ENCODE measurements around the gene MVP.
"Not testable (repeated sequence)": the region's sequence is repeated elsewhere in the genome, so short reads cannot be mapped to it uniquely, and the experiment has no call there.

MVP gene

GRCh38 chr16:29779474-29779873 is 40.8 kb upstream of the MVP start:
- Histone ChIP-seq H3K36me3 (ENCODE audit: low read depth) (no peaks in the 10 kb centered on the region), H3K4me3 (ENCODE audit: severe bottlenecking) (no peak overlapping the region), H3K9me3 (ENCODE audit: severe bottlenecking) (no peaks in the 10 kb centered on the region), H3K4me1 (ENCODE audit: insufficient read depth, poor library complexity, severe bottlenecking) (peaks cover 7% of the 10 kb centered on the region), H3K27me3 (ENCODE audit: insufficient read depth, poor library complexity, severe bottlenecking) (no peaks in the 10 kb centered on the region), H3K27ac (ENCODE audit: poor library complexity, severe bottlenecking) (no peak overlapping the region)
- ATAC-seq (ENCODE audit: low read depth) (peak; percentile 49), DNase-seq (ENCODE audit: low spot score) (peak; percentile 76)
- TF ChIP-seq, protein P1, sequence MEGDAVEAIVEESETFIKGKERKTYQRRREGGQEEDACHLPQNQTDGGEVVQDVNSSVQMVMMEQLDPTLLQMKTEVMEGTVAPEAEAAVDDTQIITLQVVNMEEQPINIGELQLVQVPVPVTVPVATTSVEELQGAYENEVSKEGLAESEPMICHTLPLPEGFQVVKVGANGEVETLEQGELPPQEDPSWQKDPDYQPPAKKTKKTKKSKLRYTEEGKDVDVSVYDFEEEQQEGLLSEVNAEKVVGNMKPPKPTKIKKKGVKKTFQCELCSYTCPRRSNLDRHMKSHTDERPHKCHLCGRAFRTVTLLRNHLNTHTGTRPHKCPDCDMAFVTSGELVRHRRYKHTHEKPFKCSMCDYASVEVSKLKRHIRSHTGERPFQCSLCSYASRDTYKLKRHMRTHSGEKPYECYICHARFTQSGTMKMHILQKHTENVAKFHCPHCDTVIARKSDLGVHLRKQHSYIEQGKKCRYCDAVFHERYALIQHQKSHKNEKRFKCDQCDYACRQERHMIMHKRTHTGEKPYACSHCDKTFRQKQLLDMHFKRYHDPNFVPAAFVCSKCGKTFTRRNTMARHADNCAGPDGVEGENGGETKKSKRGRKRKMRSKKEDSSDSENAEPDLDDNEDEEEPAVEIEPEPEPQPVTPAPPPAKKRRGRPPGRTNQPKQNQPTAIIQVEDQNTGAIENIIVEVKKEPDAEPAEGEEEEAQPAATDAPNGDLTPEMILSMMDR (IDR thresholded peaks at IDR 0.05; ENCODE audit: poor library complexity, severe bottlenecking): no peak

DNA sequence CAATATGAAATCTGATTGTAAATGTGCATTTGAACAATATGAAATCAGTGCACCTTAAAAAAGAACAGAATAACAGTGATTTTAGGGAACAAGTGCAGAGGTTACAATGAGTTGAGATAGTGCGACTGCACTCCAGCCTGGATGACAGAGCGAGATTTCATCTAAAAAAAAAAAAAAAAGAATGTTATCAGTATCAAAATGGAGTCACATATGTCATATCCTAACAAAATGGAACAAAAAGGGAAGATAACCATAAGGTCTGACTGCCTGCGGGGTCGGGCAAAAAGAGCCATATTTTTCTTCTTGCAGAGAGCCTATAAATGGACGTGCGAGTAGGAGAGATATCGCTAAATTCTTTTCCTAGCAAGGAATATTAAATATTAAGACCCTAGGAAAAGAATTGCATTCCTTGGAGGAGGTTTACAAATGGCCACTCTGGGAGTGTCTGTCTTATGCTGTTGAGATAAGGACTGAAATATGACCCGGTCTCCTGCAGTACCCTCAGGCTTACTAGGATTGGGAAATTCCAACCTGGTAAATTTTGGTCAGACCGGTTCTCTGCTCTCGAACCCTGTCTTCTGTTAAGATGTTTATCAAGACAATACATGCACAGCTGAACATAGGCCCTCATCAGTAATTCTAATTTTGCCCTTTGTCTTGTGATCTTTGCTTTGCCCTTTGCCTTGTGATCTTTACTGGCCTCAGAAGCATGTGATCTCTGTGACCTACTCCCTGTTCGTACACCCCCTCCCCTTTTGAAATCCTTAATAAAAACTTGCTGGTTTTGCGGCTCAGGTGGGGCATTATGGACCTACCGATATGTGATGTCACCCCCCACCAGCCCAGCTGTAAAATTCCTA is 36.9 kb upstream of the MVP start:
- not testable (repeated sequence) for H3K27me3 ChIP-seq (ENCODE audit: insufficient read depth, poor library complexity, severe bottlenecking); H3K27ac ChIP-seq (ENCODE audit: poor library complexity, severe bottlenecking); DNase-seq (ENCODE audit: low spot score); H3K4me3 ChIP-seq (ENCODE audit: severe bottlenecking); H3K36me3 ChIP-seq (ENCODE audit: low read depth); ATAC-seq (ENCODE audit: low read depth); H3K4me1 ChIP-seq (ENCODE audit: insufficient read depth, poor library complexity, severe bottlenecking); H3K9me3 ChIP-seq (ENCODE audit: severe bottlenecking)

DNA sequence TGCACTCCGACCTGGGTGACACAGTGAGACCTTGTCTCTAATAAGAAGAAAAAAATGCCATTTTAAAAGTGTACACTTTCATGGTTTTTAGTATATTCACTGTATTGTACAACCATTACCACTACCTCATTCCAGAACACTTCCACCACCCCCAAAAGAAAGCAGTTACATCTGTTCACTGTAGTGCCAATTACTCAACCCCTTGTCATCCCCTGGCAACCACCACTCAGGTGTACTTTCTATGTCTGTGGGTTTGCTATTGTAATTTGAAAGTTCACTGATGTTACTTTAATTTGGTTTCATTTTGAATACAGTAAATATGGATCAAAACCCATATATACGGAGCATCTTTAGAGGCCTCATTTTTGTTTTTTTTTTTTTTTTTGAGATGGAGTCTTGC is 36.1 kb upstream of the MVP start:
- no peaks in the 10 kb centered on the region for H3K27me3 ChIP-seq (ENCODE audit: insufficient read depth, poor library complexity, severe bottlenecking)
- H3K36me3 ChIP-seq (ENCODE audit: low read depth): no peaks in the 10 kb centered on the region
- TF ChIP-seq, protein P1 (IDR thresholded peaks at IDR 0.05; ENCODE audit: poor library complexity, severe bottlenecking): no peak

DNA sequence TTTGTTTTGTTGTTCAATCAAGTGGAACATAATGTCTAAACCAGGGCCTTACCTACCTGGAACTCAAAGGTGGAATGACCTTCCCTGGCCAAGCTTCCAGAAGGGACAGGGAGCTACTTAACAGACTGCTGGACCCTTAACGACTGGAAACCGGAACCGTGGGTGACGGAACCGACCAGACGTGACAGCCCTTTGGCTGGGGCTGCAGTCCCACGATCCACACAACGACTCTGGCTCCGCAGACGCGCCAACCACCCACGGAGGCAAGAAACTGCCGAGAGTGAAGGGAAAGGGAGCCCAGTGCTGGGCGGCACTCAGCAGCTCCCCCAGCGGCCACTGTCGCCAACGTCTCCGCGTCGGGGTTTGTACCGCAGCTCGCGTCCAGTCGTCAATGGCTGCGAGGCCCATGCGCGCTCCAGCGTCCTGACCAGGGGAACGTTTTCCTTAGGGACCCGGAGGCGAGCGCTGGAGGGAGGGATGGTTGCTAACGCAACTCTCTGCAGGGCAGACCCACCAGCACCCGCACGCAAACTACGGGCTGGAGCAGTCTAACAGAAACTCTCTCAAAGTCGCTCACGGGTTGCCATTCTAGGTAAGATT is 35.3 kb upstream of the MVP start:
- peaks cover 7% of the 10 kb centered on the region for H3K4me1 ChIP-seq (ENCODE audit: insufficient read depth, poor library complexity, severe bottlenecking)
- ATAC-seq (ENCODE audit: low read depth) (no peak), DNase-seq (ENCODE audit: low spot score) (no peak)
- H3K9me3 ChIP-seq (ENCODE audit: severe bottlenecking): no peaks in the 10 kb centered on the region
- H3K4me3 ChIP-seq (ENCODE audit: severe bottlenecking): no peak overlapping the region
- H3K27ac ChIP-seq (ENCODE audit: poor library complexity, severe bottlenecking): no peak overlapping the region
- H3K36me3 ChIP-seq (ENCODE audit: low read depth): no peaks in the 10 kb centered on the region
- TF ChIP-seq, protein P1 (IDR thresholded peaks at IDR 0.05; ENCODE audit: poor library complexity, severe bottlenecking): peak; percentile 46
- H3K27me3 ChIP-seq (ENCODE audit: insufficient read depth, poor library complexity, severe bottlenecking): no peaks in the 10 kb centered on the region

More for the DNA sequence above, 36.1 kb upstream of the MVP start:
- no peak overlapping the region for H3K27ac ChIP-seq (ENCODE audit: poor library complexity, severe bottlenecking)
- peaks cover 7% of the 10 kb centered on the region for H3K4me1 ChIP-seq (ENCODE audit: insufficient read depth, poor library complexity, severe bottlenecking)
- peak; percentile 83 for ATAC-seq (ENCODE audit: low read depth)
- no peak for DNase-seq (ENCODE audit: low spot score)
- no peak overlapping the region for H3K4me3 ChIP-seq (ENCODE audit: severe bottlenecking)
- no peaks in the 10 kb centered on the region for H3K9me3 ChIP-seq (ENCODE audit: severe bottlenecking)

DNA sequence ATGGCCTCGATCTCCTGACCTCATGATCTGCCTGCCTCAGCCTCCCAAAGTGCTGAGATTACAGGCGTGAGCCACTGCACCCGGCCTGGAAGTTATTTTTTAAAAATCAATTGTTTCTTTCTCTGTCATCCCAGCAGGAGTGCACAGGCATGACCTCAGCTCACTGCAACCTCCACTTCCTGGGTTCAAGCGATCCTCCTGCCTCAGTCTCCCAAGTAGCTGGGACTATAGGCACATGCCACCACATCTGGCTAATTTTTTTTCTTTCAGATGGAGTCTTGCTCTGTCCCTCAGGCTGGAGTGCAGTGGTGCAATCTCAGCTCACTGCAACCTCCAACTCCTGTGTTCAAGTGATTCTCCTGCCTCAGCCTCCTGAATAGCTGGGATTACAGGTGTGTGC is 33.1 kb upstream of the MVP start:
- not testable (repeated sequence) for DNase-seq (ENCODE audit: low spot score); ATAC-seq (ENCODE audit: low read depth); H3K36me3 ChIP-seq (ENCODE audit: low read depth); H3K27me3 ChIP-seq (ENCODE audit: insufficient read depth, poor library complexity, severe bottlenecking); H3K9me3 ChIP-seq (ENCODE audit: severe bottlenecking); H3K4me3 ChIP-seq (ENCODE audit: severe bottlenecking); H3K4me1 ChIP-seq (ENCODE audit: insufficient read depth, poor library complexity, severe bottlenecking); H3K27ac ChIP-seq (ENCODE audit: poor library complexity, severe bottlenecking)
